Glutamatergic neuron (in vitro differentiated cells): ENCODE measurements around the gene SLC4A8. TPM values are rescaled to one million over a fixed set of nuclear protein-coding genes. Genes with fewer than 3 reads are reported as not detected.
A peak's percentile ranks its signal among the peaks of the same experiment; 100 is the strongest.
"Not testable (repeated sequence)": the region's sequence is repeated elsewhere in the genome, so short reads cannot be mapped to it uniquely, and the experiment has no call there.

ENCODE experiments used
- DNase-seq: peaks from one replicate; pipeline ENCODE4 v3.0.0; 2022
- H3K27ac Mint-ChIP-seq: one replicate; pipeline ENCODE4 v1.8.0; 2020; ENCODE audit warnings: mild to moderate bottlenecking, mixed read lengths, inconsistent platforms; ENCODE audit not compliant: unreplicated experiment
- H3K27me3 Mint-ChIP-seq: one replicate; pipeline ENCODE4 v1.8.0; 2020; ENCODE audit warnings: mild to moderate bottlenecking, moderate library complexity, mixed read lengths, inconsistent platforms; ENCODE audit not compliant: unreplicated experiment
- H3K36me3 Mint-ChIP-seq: one replicate; pipeline ENCODE4 v1.8.0; 2020; ENCODE audit warnings: mild to moderate bottlenecking, mixed read lengths, inconsistent platforms; ENCODE audit not compliant: unreplicated experiment
- H3K4me1 Mint-ChIP-seq: one replicate; pipeline ENCODE4 v1.8.0; 2020; ENCODE audit warnings: mild to moderate bottlenecking, low read depth, mixed read lengths, inconsistent platforms; ENCODE audit not compliant: unreplicated experiment
- H3K4me3 Mint-ChIP-seq: one replicate; pipeline ENCODE4 v1.8.0; 2020; ENCODE audit warnings: mild to moderate bottlenecking, mixed read lengths, inconsistent platforms; ENCODE audit not compliant: unreplicated experiment
- H3K9me3 Mint-ChIP-seq: one replicate; pipeline ENCODE4 v1.8.0; 2020; ENCODE audit warnings: mild to moderate bottlenecking, moderate library complexity, mixed read lengths, inconsistent platforms; ENCODE audit not compliant: unreplicated experiment
- total RNA-seq: library from RNA; stranded (reverse); fragmentation: NEBNext Ultra II Directional; extraction: Animal tissue kit (Norgen Biotek cat#: 25700); gene quantifications from one replicate; pipeline ENCODE4 v1.2.1, GENCODE V29; 2021; ENCODE audit not compliant: unreplicated experiment
- TF ChIP-seq, protein P1 (sequence below): fragments of 200-600 bp; sonication (generic); IDR thresholded peaks from one replicate; pipeline ENCODE4 v1.5.0; 2021; ENCODE audit not compliant: partially characterized antibody, unreplicated experiment

SLC4A8 gene
- total RNA-seq, 1 donor from 2014 or later, result 80.0 TPM

DNA sequence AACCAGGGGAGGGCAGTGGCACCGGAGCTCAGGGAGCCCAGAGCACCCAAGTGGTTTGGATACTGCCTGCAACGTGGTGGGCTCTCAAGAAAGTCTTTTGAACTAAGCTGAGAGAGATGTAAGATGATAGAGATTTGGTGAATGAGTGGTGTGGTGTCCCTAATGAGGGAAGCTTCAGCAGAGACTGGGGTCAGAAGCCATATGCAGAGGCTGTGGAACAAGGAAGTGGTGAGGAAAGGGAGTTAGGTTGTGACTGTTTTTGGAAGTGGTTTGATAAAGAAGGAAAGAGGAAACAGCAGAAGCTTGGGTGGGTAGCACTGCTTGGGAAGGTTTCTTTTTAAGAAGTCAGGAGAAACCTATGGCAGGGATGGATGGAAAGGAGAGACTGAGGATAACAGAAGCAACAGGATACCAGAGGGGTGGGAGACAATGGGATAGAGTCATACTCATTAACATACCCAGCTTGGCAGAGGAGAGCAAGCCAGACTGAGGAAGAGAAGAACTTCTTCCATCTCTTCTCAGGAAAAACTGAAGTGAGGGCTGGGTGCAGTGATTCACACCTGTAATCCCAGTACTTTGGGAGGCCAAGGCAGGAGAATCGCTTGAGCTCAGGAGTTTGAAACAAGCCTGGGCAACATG, 24.1 kb downstream of the SLC4A8 start:
- TF ChIP-seq, protein P1, sequence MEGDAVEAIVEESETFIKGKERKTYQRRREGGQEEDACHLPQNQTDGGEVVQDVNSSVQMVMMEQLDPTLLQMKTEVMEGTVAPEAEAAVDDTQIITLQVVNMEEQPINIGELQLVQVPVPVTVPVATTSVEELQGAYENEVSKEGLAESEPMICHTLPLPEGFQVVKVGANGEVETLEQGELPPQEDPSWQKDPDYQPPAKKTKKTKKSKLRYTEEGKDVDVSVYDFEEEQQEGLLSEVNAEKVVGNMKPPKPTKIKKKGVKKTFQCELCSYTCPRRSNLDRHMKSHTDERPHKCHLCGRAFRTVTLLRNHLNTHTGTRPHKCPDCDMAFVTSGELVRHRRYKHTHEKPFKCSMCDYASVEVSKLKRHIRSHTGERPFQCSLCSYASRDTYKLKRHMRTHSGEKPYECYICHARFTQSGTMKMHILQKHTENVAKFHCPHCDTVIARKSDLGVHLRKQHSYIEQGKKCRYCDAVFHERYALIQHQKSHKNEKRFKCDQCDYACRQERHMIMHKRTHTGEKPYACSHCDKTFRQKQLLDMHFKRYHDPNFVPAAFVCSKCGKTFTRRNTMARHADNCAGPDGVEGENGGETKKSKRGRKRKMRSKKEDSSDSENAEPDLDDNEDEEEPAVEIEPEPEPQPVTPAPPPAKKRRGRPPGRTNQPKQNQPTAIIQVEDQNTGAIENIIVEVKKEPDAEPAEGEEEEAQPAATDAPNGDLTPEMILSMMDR, result no peak
- no peak for DNase-seq
- Mint-ChIP-seq H3K4me3 (no peak overlapping the region), H3K27ac (no peak overlapping the region), H3K36me3 (peaks cover 4% of the 10 kb centered on the region), H3K4me1 (no peaks in the 10 kb centered on the region), H3K9me3 (peaks cover 4% of the 10 kb centered on the region), H3K27me3 (peaks cover 9% of the 10 kb centered on the region)

DNA sequence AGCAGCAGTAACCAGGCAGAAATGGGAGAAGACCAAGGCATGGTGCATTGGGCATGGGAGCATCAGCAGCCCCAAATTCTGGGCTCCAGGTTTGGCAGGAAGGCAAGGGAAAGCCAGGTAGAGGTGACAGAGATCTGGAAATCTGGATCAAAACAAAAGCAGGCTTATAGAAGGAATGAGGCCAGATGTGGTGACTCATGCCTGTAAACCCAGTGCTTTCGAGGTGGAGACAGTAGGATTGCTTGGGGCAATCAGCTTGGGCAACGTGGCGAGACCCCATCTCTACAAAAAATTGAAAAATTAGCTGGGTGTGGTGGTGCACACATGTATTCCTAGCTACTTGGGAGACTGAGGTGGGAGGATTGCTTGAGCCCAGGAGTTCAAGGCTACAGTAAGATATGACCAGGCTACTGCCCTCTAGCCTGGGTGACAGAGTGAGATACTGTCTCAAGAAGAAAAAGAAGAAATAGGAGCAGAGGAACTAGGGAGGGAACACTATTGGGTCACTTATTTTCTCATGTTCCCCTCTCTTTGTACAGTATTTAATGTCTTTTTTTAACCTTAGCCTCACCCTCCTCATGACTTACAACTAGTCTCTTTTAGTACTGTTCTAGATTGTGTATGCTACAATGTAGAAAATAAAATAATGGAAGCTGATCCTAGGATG, 25.1 kb downstream of the SLC4A8 start:
- Mint-ChIP-seq H3K4me3 (peak overlapping the region; percentile 47), H3K9me3 (peaks cover 4% of the 10 kb centered on the region), H3K4me1 (peaks cover 2% of the 10 kb centered on the region), H3K27ac (no peak overlapping the region), H3K27me3 (peaks cover 9% of the 10 kb centered on the region), H3K36me3 (peaks cover 4% of the 10 kb centered on the region)
- TF ChIP-seq, protein P1, result no peak
- DNase-seq, result no peak

DNA sequence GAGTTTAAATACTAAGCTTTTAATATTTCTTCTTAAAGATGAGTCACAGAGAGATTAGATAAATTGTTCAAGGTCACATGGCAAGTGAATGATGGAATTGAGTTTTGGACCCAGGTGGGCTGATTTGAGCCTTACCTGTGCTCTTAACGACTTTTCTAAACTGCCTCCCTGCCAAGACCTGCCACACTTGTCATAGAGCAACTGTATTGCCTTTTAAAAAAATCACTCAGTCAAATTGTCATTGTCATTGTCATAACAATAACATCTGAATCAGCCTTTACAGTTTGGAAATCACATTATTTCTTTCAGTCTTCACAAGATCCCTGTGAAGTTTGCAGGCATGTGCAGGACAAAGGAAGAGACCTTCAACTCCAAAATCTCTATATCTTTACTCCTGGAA, 25.7 kb downstream of the SLC4A8 start:
- no peak for DNase-seq
- Mint-ChIP-seq H3K4me1 (peaks cover 5% of the 10 kb centered on the region), H3K9me3 (peaks cover 4% of the 10 kb centered on the region), H3K27ac (no peak overlapping the region), H3K27me3 (peaks cover 9% of the 10 kb centered on the region), H3K4me3 (no peak overlapping the region), H3K36me3 (peaks cover 4% of the 10 kb centered on the region)
- TF ChIP-seq, protein P1, result no peak

DNA sequence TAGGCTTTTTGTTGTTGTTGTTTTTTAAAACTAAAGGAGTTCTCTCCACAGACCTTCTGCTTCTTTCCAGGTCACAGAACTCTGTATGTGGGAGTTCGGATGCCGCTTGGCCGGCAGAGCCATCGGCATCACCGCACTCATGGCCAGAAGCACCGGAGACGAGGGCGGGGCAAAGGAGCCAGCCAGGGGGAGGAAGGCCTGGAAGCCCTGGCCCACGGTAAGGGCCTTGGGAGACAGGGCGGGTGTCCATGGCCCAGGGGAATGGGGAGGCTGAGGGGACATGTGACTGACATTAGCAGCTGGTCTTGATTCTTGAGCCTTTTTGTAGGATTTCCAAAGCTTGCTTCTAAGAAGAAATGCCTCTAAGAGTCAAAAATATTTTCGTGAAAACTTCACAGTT, 26.2 kb downstream of the SLC4A8 start:
- Mint-ChIP-seq H3K4me3 (no peak overlapping the region), H3K4me1 (peaks cover 8% of the 10 kb centered on the region), H3K27me3 (peaks cover 7% of the 10 kb centered on the region), H3K36me3 (peaks cover 4% of the 10 kb centered on the region), H3K27ac (no peak overlapping the region), H3K9me3 (peaks cover 4% of the 10 kb centered on the region)
- DNase-seq, result no peak
- TF ChIP-seq, protein P1, result no peak

DNA sequence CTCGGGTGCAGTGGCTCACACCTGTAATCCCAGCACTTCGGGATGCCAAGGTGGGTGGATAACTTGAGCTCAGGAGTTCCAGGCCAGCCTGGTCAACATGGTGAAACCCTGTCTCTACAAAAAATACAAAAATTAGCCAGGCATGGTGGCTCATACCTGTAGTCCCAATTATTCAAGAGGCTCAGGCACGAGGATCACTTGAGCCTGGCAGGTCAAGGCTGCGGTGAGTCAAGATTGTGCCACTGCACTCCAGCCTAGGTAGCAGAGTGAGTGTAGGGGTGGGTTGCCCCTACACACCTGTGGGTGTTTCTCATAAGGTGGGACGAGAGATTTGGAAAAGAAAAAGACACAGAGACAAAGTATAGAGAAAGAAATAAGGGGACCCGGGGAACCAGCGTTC, 29.4 kb downstream of the SLC4A8 start:
- peak overlapping the region; percentile 83 for H3K27ac Mint-ChIP-seq
- H3K27me3 Mint-ChIP-seq, H3K36me3 Mint-ChIP-seq, H3K9me3 Mint-ChIP-seq, H3K4me3 Mint-ChIP-seq, H3K4me1 Mint-ChIP-seq, DNase-seq: not testable (repeated sequence)

DNA sequence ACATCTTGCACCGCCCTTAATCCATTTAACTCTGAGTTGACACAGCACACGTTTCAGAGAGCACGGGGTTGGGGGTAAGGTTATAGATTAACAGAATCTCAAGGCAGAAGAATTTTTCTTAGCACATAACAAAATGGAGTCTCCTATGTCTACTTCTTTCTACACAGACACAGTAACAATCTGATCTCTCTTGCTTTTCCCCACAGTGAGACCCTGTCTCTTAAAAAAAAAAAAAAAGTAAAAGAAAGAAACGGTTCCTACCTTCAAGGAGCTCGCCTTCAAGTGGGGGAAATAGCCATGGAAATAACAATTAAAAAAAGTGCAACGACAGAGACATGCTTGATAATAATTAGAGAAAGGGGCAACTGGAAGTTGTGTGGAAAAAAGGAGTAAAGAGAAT, 30.4 kb downstream of the SLC4A8 start:
- not testable (repeated sequence) for H3K4me3 Mint-ChIP-seq, H3K27me3 Mint-ChIP-seq, H3K9me3 Mint-ChIP-seq, H3K36me3 Mint-ChIP-seq, H3K4me1 Mint-ChIP-seq, DNase-seq
- peak overlapping the region; percentile 3 for H3K27ac Mint-ChIP-seq
